Spleen (tissue), 11 donors: ENCODE measurements around the gene BRAF. TPM values are rescaled to one million over a fixed set of nuclear protein-coding genes. Genes with fewer than 3 reads are reported as not detected.

Experiments
- DNase-seq: peaks from one replicate; pipeline ENCODE4 v3.0.0-alpha.2; 2020
- H3K27ac ChIP-seq, 8 donors: fragments of 200-600 bp; sonication (generic) in 7 of 8; 1 replicate in 4 of 8; 2 replicates in 4 of 8; pipeline versions ENCODE4 v1.5.0 to v1.8.0; 2016 to 2021; ENCODE audit warnings: inconsistent platforms in 4 of 8, mild to moderate bottlenecking in 4 of 8, moderate library complexity in 1 of 8
- H3K27me3 ChIP-seq, 7 donors: fragments of 200-600 bp; sonication (generic) in 6 of 7; replicated peaks in 1 of 7; 1 replicate in 4 of 7; 2 replicates in 3 of 7; pipeline versions ENCODE4 v1.5.0 to v1.8.0; 2016 to 2021; ENCODE audit warnings: inconsistent platforms in 3 of 7, mild to moderate bottlenecking in 1 of 7
- H3K36me3 ChIP-seq, 6 donors: fragments of 200-600 bp; sonication (generic) in 5 of 6; 1 replicate in 4 of 6; 2 replicates in 2 of 6; pipeline versions ENCODE4 v1.5.0 to v1.8.0; 2016 to 2021; ENCODE audit warnings: inconsistent platforms in 2 of 6
- H3K4me1 ChIP-seq, 6 donors: fragments of 200-600 bp; sonication (generic) in 5 of 6; 1 replicate in 3 of 6; 2 replicates in 3 of 6; pipeline versions ENCODE4 v1.5.0 to v1.8.0; 2016 to 2021; ENCODE audit warnings: inconsistent platforms in 3 of 6
- H3K4me3 ChIP-seq, 8 donors: fragments of 200-600 bp; sonication (generic) in 7 of 8; 1 replicate in 4 of 8; 2 replicates in 4 of 8; pipeline versions ENCODE4 v1.5.0 to v1.8.0; 2016 to 2021; ENCODE audit warnings: inconsistent platforms in 4 of 8, mild to moderate bottlenecking in 4 of 8, moderate library complexity in 2 of 8
- H3K9me3 ChIP-seq, 8 donors: fragments of 200-600 bp; sonication (generic) in 7 of 8; 1 replicate in 4 of 8; 2 replicates in 4 of 8; pipeline versions ENCODE4 v1.5.0 to v1.8.0; 2016 to 2021; ENCODE audit warnings: inconsistent platforms in 4 of 8
- CTCF ChIP-seq, 11 experiments: fragments of 200-600 bp in 7 of 11; fragments of 450-650 bp in 4 of 11; sonication (generic) in 4 of 11; IDR thresholded peaks in 8 of 11; conservative IDR thresholded peaks in 3 of 11; 1 replicate in 7 of 11; 2 replicates in 4 of 11; pipeline versions ENCODE4 v1.4.0 to v1.8.0; 2016 to 2021; ENCODE audit warnings: antibody characterized with exemption in 11 of 11, inconsistent platforms in 4 of 11, mild to moderate bottlenecking in 1 of 11
- POLR2A ChIP-seq, 3 donors: fragments of 450-650 bp; IDR thresholded peaks; one replicate each; pipeline ENCODE4 v1.5.1; 2017; ENCODE audit warnings: antibody characterized with exemption in 3 of 3, mild to moderate bottlenecking in 1 of 3
- POLR2AphosphoS5 ChIP-seq, 3 donors: sonication (generic); formaldehyde crosslinking; IDR thresholded peaks; one replicate each; pipeline ENCODE4 v1.5.1; 2017; ENCODE audit warnings: antibody characterized with exemption in 3 of 3
- WGBS, 5 donors: extraction: QIAGEN DNeasy Blood & Tissue Kit in 3 of 5; methylation state at CpG; one replicate each; pipeline versions ENCODE4 v1.1.5 to v1.1.7; 2013 to 2018; 5-methylcytosine and 5-hydroxymethylcytosine counted together
- intact Hi-C: fragments of 100-400 bp; cut with DNase I; formaldehyde crosslinking; loops from one replicate; pipeline ENCODE4 v1.15.0; 2023; ENCODE audit warnings: low total_unique reads
- polyA plus RNA-seq, 3 donors: library from polyadenylated mRNA; stranded (reverse); fragments of 200-250 nt; gene quantifications; one replicate each; pipeline ENCODE4 v1.2.1, GENCODE V29; 2013
- total RNA-seq, 7 donors: library from RNA; depleted of rRNA in 3 of 7; stranded (reverse); fragments of >200 nt in 3 of 7; fragmentation: NEBNext Ultra II Directional in 4 of 7; extraction: Animal tissue kit (Norgen Biotek cat#: 25700) in 4 of 7; gene quantifications; one replicate each; pipeline versions ENCODE4 v1.1.0 to v1.2.1, GENCODE V29; 2016 to 2021
- donor health status: healthy with polysubstance abuse.
- donor health status: DM: no; HTN: no; CAD: no; lungs with moderate emphysema.
- donor health status: DM: no; HTN: no; CAD: no.
- donor health status: Bipolar disorder and iron deficiency.
- donor health status: healthy.
- donor health status: DM: no; HTN: no; CAD: no.
- donor health status: DM: yes; HTN: yes; CAD: no.

BRAF gene
- total and polyA plus RNA-seq, 10 donors: 4.3 to 82.7 (median 49.3) TPM

- Histone ChIP-seq H3K4me1 (peaks cover 0 to 60% (median 11%) of the 10 kb centered on the region in 6 donors), H3K9me3 (no peaks in the 10 kb centered on the region), H3K36me3 (no peaks in the 10 kb centered on the region), H3K27ac (no peak overlapping the region), H3K4me3 (no peak overlapping the region), H3K27me3 (no peaks in the 10 kb centered on the region)
- DNase-seq: no peak
- TF ChIP-seq CTCF (IDR thresholded peaks at IDR 0.05 in 8 of 11, conservative IDR thresholded peaks at IDR 0.05 in 3 of 11) (no peak), POLR2A (IDR thresholded peaks at IDR 0.05) (no peak), POLR2AphosphoS5 (IDR thresholded peaks at IDR 0.05) (no peak)
- 93 to 98% (median 97%) methylated on average over 3 of the region's 3 CpGs for WGBS, 5 donors
- intact Hi-C loops: no loop called here
Observed at GRCh38 chr7:140896996-140897395, 27.7 kb downstream of the BRAF start.

- no peak for TF ChIP-seq CTCF (IDR thresholded peaks at IDR 0.05 in 8 of 11, conservative IDR thresholded peaks at IDR 0.05 in 3 of 11)
- TF ChIP-seq POLR2AphosphoS5 (IDR thresholded peaks at IDR 0.05): no peak
- no peak for TF ChIP-seq POLR2A (IDR thresholded peaks at IDR 0.05)
- Histone ChIP-seq H3K36me3 (no peaks in the 10 kb centered on the region), H3K4me3 (no peak overlapping the region), H3K9me3 (no peaks in the 10 kb centered on the region), H3K27me3 (no peaks in the 10 kb centered on the region), H3K4me1 (peaks cover 0 to 85% (median 36%) of the 10 kb centered on the region in 6 donors), H3K27ac (no peak overlapping the region)
- no peak for DNase-seq
- intact Hi-C loops: no loop called here
- 80 to 100% (median 92%) methylated on average over 1 of the region's 1 CpG for WGBS, 5 donors
Observed at GRCh38 chr7:140889645-140890044, 35.1 kb downstream of the BRAF start.

- no peak overlapping the region for H3K27ac ChIP-seq
- no peak for DNase-seq
- TF ChIP-seq CTCF (IDR thresholded peaks at IDR 0.05 in 8 of 11, conservative IDR thresholded peaks at IDR 0.05 in 3 of 11) (no peak), POLR2A (IDR thresholded peaks at IDR 0.05) (no peak), POLR2AphosphoS5 (IDR thresholded peaks at IDR 0.05) (no peak)
- WGBS, 5 donors: 66 to 84% (median 77%) methylated on average over 1 of the region's 1 CpG
- no peaks in the 10 kb centered on the region for H3K9me3 ChIP-seq
- H3K4me1 ChIP-seq: peaks cover 0 to 82% (median 36%) of the 10 kb centered on the region in 6 donors
- H3K36me3 ChIP-seq: no peaks in the 10 kb centered on the region
- H3K27me3 ChIP-seq: no peaks in the 10 kb centered on the region
- intact Hi-C loops: no loop called here
- no peak overlapping the region for H3K4me3 ChIP-seq
Observed at GRCh38 chr7:140889150-140889549, 35.6 kb downstream of the BRAF start.

- 88 to 95% (median 92%) methylated on average over 4 of the region's 4 CpGs for WGBS, 5 donors
- intact Hi-C loops: no loop called here
Observed at GRCh38 chr7:140888087-140888486, 36.6 kb downstream of the BRAF start.

More at GRCh38 chr7:140888087-140888486, 36.6 kb downstream of the BRAF start:
- DNase-seq: no peak
- H3K4me1 ChIP-seq: peaks cover 4 to 82% (median 39%) of the 10 kb centered on the region in 6 donors
- TF ChIP-seq POLR2AphosphoS5 (IDR thresholded peaks at IDR 0.05) (no peak), POLR2A (IDR thresholded peaks at IDR 0.05) (no peak), CTCF (IDR thresholded peaks at IDR 0.05 in 8 of 11, conservative IDR thresholded peaks at IDR 0.05 in 3 of 11) (no peak)
- H3K27me3 ChIP-seq: no peaks in the 10 kb centered on the region
- no peaks in the 10 kb centered on the region for H3K9me3 ChIP-seq
- no peak overlapping the region for H3K4me3 ChIP-seq
- no peak overlapping the region for H3K27ac ChIP-seq
- H3K36me3 ChIP-seq: no peaks in the 10 kb centered on the region
